Stimulated activated CD4-positive, alpha-beta T cell treated with anti-CD3 and anti-CD28 coated beads, Interleukin-4, amount 100 ng/mL, for 24 hours (primary cell): ENCODE results near the gene SOS1.
"Not testable (repeated sequence)": the region's sequence is repeated elsewhere in the genome, so short reads cannot be mapped to it uniquely, and the experiment has no call there.

ENCODE experiments used
- DNase-seq: peaks from one replicate; pipeline ENCODE4 v3.0.0-alpha.2; 2020

SOS1 gene

DNA sequence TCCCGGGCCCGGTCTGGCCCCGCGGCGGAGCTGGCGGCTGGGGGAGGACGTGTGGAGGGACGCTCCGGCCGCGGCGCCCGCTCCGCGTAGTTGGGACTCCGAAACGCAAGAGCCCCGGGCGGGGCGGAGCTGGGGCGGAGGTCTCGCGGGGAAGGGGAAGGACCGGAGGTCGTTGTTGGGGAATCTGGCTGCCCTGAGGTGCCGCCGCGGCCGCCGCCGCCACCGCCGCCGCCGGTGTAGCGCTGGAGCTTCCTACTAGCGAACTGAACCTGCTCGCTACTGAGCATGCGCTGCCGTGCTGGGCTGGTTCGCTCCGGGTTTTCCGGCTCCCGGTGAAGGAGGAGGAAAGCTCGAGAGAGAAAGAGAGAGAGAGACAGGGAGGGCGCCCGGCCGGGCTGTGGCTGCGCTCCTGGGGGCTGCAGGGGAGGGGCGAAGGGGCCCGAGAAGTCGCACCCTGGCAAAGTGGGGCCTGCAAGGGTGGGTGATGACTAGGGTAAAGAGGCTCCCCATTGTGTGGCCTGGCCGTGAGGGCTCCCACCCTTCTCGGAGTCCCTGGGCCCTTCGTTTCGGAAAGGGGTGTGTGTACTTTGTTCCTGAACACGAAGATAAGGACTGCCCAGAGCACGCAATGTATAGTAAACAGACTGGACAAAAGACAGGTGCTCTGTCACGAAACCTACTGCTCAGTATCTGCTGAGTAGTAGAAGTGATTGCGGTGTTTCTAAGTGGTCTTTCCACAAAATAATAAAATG is at the start of gene SOS1:
SOS1 (minus strand) TSS at position 281 of the 752 bp plus-strand sequence. CDS start 629 bp downstream, outside the sequence.
- DNase-seq = peak; percentile 95

DNA sequence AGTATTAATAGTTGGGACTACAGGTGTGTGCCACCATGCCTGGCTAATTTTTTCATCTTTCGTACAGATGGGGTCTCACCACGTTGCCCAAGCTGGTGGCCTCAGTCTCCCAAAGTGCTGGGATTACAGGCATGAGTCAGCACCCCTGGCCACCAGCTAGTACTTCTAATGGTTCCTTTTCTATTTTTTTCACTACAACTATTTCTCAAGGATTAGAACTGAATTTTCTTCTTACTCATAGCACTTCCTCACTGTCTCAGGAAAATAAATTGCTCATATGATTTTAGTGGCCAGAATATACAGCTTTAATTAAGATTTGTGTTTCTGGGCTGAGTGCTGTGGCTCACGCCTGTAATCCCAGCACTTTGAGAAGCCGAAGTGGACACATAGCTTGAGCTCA is 43.2 kb upstream of the SOS1 start:
- no peak for DNase-seq

DNA sequence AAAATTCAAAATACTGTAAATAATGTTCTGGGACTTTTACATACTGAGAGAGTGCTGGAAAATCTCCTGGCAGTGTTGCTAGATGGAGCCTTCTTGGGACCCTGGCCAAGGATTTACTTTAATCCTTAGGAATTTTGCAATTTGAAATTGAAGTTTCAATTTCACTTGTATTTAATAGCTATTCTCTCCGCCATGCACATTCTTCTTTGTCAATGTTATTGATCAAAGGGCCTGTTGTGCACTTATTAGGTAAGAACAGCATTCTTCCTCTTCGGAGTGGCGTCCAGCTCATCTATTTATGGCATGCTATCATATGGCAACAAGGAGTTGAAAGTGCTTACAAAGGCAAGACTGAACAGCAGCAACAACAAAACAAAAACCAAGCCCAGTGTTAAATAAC is 40.1 kb upstream of the SOS1 start:
- no peak for DNase-seq

DNA sequence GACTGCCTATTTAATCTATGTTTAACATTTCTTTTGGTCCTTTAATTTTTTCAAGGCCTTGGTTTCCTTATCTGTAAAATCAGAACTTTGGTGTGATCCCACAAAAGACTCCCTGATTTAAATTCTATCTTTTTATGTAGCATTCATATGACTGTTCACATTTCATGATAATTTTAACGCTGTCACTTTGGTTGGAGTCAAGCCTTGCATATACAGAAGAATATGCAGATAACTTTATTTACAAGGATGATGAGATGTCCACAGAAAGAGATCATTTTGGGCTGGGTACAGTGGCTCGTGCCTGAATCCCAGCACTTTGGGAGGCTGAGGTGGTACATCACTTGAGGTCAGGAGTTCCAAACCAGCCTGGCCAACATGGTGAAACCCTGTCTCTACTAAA is 38.4 kb upstream of the SOS1 start:
- DNase-seq = no peak

DNA sequence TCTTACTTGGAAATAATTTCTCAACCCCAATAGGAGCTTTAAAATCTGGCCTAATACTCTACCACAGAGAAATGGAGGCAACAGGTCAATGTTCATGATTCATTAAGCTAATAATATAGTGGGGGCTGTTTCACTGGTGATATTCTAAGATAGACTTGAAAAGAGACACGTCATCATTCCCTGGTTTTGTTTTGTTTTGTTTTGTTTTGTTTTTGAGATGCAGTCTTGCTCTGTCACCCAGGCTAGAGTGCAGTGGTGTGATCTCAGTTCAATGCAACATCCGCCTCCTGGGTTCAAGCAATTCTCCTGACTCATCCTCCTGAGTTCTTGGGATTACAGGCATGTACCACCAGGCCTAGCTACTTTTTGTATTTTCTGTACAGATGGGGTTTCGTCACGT is 37.5 kb upstream of the SOS1 start:
- DNase-seq = no peak

DNA sequence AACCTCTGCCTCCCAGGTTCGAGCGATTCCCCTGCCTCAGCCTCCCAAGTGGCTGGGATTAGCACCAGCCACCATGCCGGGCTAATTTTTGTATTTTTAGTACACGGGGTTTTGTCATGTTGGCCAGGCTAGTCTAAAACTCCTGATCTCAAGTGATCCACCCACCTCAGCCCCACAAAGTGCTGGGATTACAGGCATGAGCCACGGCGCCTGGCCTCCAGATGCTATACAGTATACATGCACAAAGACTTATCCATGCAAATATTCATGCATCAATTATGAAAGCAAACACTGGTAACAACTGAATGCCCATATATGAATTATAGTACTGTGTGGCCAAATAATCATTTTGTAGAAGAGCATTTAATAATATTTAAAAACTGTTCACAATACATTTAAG is 36.0 kb upstream of the SOS1 start:
- no peak for DNase-seq

DNA sequence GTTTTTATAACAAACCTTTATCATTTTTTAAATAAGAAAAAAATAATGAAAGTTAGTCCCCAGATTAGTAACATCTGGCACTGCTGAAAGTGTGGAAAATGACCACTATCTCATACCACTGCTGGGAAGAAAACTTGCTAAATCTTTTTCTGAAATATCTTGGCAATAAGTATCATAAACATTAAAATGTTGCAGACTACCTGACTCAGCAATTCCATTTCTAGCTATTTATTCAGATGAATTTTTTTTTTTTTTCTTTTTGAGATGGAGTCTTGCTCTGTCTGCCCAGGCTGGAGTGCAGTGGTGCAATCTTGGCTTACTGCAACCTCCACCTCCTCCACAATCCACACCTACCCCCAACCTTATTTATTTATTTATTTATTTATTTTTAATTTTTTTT is 35.3 kb upstream of the SOS1 start:
- DNase-seq = no peak

DNA sequence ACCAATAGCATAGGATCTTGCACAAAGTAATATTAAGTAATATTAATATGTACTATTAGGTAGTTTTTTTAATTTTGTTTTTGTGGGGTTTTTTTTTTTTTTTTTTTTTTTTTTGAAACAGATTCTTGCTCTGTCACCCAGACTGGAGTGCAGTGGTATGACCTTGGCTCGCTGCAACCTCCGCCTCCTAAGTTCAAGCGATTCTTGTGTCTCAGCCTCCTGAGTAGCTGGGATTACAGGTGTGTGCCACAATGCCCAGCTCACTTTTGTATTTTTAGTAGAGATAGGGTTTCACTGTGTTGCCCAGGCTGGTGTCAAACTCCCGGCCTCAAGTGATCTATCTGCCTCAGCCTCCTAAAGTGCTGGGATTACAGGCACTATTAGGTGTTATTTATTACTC is 34.7 kb upstream of the SOS1 start:
- DNase-seq = not testable (repeated sequence)

DNA sequence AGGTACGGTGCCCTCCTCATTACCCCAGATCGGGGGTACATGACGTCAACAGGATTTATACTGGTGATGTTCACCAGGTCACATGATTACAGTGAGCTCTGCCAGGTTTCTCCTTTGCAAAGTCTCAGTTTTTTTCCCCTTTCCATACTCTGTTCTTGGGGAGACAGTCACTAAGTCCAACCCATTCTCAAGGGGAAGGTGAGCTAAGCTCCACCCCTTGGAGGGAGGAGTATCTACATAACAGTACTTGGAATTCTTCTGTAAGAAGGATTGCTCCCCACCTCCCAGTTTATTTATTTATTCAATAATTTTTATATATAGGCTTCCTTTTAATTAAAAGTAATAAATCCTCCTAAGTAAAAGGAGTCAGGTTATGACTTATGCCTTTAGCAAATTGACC is 34.1 kb upstream of the SOS1 start:
- DNase-seq = no peak

DNA sequence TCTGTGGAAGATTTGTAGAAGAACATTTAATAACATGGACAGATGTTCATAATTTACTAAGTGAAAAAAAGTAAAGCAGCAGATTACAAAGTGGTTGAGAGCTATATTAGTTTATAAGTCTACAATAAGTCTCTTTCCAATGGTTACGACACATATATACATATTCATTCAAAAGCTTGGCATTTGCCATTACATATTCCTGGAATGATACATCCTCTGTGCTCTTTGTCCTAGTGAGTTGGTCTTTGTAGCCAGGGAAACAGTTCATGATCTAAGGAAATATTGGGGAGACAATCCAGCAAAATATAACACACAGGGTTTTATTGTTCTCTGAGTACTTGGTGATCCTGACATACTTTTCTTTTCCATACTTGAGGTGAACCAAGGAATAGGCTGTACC is 32.5 kb upstream of the SOS1 start:
- no peak for DNase-seq

DNA sequence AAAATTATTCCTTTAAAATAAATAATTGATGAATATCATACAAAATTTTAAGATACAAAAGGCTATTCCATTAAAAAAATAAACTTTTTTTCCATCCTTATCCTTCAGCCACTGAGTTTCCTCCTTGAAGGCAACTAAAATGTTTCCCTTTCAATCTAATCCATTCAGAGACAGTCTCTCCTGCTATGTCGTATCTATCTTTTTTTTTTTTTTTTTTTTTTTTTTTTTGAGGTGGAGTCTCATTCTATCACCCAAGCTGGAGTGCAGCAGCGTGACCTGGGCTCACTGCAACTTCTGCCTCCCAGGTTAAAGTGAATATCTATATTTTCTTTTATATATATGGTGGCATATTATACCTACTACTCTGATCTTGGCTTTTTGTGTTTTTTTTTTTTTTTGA is 31.7 kb upstream of the SOS1 start:
- no peak for DNase-seq

DNA sequence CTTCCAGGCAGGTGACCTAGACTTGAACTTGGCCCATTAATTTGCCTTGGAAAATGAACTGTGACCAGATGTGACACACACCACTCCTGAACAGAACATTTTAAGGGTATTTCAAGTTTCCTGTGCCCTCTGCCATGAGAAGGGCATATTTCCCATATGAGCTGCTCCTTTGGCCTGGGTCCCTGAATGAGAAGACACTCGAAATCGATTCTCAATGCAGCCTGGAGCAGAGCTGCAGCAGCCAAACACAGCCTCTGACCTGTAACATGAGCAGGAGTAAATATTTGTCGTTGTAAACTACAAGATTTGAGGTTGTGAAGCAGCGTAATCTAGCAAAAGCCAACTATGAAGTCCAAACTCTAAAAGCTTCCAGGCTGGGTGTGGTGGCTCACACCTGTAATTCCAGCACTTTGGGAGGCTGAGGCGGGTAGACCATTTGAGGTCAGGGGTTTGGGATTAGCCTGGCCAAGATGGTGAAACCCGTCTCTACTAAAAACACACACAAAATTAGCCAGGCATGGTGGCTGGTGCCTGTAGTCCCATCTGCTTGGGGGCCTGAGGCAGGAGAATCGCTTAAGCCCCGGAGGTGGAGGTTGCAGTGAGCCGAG is 30.1 kb upstream of the SOS1 start:
- no peak for DNase-seq

DNA sequence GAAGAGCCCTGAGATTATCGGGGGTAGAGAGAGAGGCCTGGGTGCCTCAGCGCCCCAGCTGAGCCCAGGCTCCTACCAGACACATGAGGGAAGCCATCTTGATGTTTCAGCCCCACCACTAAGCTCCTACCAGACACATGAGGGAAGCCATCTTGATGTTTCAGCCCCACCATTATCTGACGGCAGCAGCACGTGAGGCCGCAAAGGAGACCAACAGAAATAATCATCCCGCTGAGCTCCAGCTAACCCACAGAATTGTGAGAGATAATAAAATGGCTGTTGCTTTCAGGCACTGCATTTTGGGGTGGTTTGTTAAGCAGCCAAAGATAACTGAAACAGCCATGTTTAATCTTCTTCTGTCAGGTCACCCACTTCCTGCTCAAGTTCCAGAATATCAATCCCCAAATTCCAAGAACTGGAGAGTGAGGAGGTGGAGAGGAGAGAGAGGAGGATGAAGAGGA is 29.3 kb upstream of the SOS1 start:
- DNase-seq = no peak

DNA sequence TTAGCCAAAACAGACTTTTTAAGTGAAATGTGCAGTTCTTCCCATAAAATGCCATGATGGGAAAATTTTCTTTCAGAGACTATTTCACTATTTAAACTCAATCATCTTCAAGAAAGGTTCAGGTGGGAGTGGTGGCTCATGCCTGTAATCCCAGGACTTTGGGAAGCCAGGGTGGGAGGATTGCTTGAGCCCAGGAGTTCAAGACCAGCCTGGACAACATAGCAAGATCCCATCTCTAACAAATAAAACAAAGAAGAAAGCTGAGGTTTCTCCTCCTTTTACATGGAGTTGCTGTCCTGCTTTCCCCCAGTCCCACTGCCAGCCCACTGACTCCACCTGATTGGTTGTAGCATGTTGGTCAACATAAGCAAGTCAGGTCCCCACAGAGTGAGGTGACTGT is 25.8 kb upstream of the SOS1 start:
- DNase-seq = no peak

DNA sequence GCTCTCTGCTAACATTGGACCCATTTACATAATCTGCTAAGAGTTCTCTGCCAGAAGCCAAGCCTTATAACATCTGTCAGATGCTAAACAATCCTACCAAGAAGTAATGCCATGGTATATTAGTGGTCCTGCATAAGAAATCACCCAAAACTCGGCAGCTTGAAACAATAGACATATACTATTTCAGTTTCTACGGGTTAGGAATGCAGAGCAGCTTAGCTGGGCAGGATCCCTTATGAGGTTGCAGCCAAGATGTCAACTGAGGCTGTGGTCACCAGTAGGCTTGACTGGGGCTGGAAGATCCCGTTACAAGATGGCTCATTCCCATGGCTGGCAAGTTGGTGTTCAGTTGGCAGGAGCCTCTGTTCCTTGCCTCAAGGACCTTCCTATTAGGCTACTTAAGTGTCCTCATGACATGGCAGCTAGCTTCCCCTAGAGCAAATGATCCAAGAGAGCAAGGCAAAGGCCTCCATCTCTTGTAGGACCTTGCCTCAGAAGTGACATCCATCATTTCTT is 25.1 kb upstream of the SOS1 start:
- no peak for DNase-seq

DNA sequence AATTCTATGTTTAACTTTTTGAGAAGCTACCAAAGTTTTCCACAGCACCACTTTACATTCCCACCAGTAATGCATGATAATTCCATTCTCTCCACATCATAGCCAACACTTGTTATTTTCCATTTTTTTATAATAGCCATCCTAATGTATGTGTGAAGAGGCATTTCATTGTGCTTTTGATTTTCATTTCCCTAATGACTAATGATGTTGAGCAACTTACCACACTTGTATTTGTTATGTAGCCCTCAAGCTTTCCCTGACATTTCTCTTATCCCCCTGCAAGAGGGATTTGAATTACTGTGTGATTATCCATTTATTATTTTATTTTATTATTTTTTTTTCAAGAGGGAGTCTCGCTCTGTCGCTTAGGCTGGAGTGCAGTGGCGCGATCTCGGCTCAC is 23.6 kb upstream of the SOS1 start:
- no peak for DNase-seq

DNA sequence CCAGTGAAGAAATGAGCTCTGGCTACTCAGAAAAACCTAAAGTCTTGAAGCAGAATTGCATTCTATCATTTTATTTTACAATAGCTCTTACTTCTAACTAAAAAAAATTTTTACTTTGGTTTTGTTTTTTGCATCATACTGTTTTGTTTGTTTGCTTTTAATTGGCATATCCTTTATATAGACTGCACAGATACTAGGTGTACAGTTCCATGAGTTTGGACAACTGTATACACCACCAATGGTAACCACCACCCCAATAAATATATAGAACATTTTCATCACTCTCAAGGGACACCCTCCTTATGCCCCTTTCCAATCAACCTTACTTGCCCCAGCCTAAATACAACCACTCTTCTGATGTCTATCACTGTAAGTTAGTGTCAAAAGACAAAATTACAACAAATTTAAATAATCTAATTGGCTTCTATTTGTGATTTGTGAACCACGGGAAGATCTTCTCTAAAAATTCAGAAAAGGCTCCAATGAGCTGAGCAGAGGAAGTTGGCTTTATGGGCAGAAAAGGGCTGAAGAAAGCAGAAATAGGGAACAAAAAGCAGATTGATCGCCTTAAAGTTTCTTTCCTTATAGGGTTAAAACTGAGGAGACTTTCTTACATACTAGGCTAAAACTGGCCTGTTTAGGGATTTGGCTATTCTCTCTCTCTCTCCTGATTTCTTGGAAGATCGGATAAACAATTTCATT is 22.2 kb upstream of the SOS1 start:
- DNase-seq = no peak

DNA sequence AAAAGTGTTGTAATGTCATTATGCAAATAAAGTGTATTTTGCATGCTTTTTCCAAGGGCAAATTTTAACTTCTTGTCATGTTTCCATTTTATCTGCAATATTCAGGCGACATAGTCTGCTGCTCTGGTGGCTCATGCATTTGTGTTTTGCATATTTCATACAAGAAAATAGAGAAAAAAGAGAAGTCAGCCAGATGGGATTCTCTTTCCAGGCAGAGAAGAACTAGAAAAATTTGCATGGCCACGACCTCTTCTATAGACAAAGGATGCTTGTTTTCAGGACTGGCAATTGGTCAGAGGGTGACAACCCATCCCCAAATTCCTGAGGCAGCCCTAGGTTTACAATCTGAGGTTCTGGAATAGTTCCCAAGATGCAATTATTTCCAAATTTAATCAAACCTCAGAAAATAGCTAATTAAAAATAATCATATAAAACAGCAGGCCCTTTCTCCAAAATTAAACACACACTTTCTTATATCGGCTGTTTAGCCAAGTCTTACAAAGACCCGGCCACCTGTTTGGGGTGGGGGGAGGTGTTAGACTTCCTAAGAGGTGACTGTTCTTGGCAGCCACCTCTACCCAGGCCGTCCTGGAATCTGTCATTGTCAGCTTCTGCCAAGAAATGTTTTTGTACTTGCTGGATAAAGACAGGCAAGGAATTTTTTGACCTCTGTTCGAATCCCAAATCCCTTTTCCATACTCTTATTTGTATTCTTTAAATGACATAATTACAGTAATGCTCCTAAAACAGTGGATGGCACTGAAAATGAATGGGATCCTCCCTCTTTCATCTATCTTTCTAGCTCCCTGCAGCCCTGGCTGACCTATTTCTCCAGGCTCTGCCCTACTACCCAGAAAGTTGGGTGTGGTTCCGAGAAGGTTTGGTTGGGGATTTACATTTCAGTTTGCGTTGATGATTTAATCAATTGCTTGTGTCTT is 20.8 kb upstream of the SOS1 start:
- no peak for DNase-seq

DNA sequence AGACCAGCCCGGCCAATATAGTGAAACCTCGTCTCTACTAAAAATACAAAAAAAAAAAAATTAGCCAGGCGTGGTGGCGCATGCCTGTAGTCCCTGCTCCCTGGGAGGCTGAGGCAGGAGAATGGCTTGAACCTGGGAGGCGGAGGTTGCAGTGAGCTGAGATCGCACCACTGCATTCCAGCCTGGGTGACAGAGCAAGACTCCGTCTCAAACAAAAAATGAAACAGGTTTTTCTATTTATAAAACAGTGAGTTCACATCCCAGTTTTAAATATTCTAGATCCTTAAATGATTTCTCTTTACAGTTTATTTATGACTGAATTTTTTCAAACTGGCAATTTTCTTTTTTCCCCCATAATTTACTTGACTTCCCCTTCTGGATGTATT is 20.1 kb upstream of the SOS1 start:
- not testable (repeated sequence) for DNase-seq

DNA sequence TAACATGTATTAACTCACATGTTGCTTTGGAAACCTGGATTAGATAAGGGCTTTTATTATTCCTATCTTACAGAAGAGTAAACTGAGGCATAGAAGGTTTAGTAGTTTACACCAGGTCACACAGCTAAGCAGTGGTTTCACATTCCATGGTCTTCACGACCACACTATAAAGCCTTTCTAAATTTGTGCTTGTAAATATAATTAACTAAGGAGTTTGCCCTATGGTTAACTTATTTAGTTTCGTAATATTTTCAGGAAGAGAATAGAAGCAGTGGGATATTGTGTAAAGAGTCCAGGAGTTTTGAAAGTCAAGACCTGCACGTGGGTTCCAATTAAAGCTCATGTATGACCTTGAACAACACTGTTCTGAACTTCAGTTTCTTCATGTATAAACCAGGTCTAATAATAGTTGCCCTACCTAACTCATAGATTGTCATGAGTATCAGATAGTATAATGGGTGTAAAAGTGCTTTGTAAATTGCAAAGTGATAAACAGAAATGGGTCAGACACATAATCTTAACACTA is 19.5 kb upstream of the SOS1 start:
- DNase-seq = no peak

DNA sequence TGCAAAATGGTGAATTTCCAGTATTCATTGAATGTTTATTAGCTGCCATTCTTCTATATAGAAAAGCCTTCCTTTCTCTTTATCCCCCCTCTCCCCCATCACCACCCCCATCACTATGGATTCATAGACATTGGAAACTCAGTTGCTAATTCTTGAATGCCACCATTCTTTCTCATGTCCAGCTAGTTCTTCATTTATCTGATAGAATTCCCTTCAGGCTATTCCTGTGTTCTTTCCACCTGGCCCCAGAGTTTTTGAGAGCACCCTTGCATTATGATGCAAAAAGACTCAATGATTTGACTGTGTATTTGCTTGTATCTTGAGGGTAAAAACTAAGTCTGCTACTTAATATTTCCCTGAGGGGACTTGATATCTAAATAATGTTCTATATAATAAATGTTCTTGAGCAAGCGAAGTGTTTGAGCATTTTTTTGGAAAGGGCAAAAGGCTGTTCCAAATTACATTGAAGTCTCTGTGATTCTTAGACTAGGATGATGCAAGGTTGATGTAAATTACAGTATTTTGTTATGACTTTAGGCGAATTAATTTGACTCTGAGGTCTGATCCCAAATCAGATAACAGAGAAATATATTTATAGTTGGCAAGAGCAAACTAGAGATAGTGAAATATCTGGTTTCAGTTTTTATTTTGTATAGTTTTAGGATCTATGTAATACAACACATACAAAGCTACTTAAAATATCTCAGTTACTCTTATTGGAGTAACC is 18.8 kb upstream of the SOS1 start:
- DNase-seq = no peak

DNA sequence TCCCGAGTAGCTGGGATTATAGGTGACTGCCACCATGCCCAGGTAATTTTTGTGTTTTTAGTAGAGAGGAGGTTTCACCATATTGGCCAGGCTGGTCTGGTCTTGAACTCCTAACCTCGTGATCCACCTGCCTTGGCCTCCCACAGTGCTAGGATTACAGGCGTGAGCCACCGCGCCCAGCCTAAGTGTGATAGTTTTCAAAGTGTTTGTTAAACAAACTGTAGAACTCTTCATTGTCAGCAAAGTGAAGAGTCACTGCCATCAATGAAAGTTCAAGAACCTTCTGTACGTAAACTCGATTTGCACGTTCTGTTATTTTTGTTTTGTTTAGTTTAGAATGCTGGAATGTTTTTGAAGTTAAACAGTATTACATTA is 18.0 kb upstream of the SOS1 start:
- no peak for DNase-seq
